K562 (cell line): ENCODE data around the gene ALDOB. TPM values are rescaled to one million over a fixed set of nuclear protein-coding genes. Genes with fewer than 3 reads are reported as not detected.
A peak's percentile ranks its signal among the peaks of the same experiment; 100 is the strongest.

Experiments
- ARID2 ChIP-seq: fragments of 450-650 bp; IDR thresholded peaks from 2 replicates; pipeline ENCODE4 v1.6.1; 2017; ENCODE audit warnings: antibody characterized with exemption, mild to moderate bottlenecking
- CEBPB ChIP-seq: fragments of 450-650 bp; IDR thresholded peaks from 2 replicates; pipeline ENCODE4 v1.6.1; 2016; ENCODE audit warnings: missing genetic modification characterization, missing compliant biosample characterization
- CHD7 ChIP-seq: fragments of 200-600 bp; sonication (generic); IDR thresholded peaks from one replicate; pipeline ENCODE4 v1.6.1; 2012; ENCODE audit warnings: mild to moderate bottlenecking, low read depth, low read length, inconsistent platforms
- KLF6 ChIP-seq: fragments of 250-450 bp; sonication (Bioruptor Pico); IDR thresholded peaks from 2 replicates; pipeline ENCODE4 v1.4.0; 2020; ENCODE audit warnings: mild to moderate bottlenecking, moderate library complexity, borderline replicate concordance
- MEIS2 ChIP-seq: fragments of 450-650 bp; IDR thresholded peaks from 2 replicates; pipeline ENCODE4 v1.6.1; 2014; ENCODE audit warnings: mild to moderate bottlenecking; ENCODE audit not compliant: partially characterized antibody
- NCOA4 ChIP-seq: fragments of 450-650 bp; IDR thresholded peaks from 2 replicates; pipeline ENCODE4 v1.6.1; 2018; ENCODE audit warnings: mild to moderate bottlenecking; ENCODE audit not compliant: partially characterized antibody
- PPARD ChIP-seq: fragments of 250-450 bp; sonication (Bioruptor Pico); IDR thresholded peaks from 2 replicates; pipeline ENCODE4 v1.8.0; 2022; ENCODE audit warnings: inconsistent platforms, mild to moderate bottlenecking, moderate library complexity
- SOX6 ChIP-seq: fragments of 450-650 bp; IDR thresholded peaks from 2 replicates; pipeline ENCODE4 v1.6.1; 2014; ENCODE audit warnings: mild to moderate bottlenecking
- SRSF7 ChIP-seq: fragments of 200-400 bp; formaldehyde crosslinking; optimal IDR thresholded peaks from 2 replicates; pipeline ENCODE3; 2017; ENCODE audit warnings: mild to moderate bottlenecking, low read depth, low read length
- ZBTB11 ChIP-seq, 3 experiments: fragments of 200-800 bp in 1 of 3; fragments of 250-450 bp in 1 of 3; fragments of 450-650 bp in 1 of 3; sonication (Bioruptor Pico) in 1 of 3; sonication (Bioruptor generic) in 1 of 3; formaldehyde crosslinking in 1 of 3; IDR thresholded peaks; 2 replicates each; pipeline versions ENCODE4 v1.6.1 to v1.8.0; 2016 to 2022; ENCODE audit warnings: mild to moderate bottlenecking in 2 of 3, missing genetic modification characterization in 2 of 3, missing compliant biosample characterization in 1 of 3, moderate library complexity in 1 of 3
- ZNF408 ChIP-seq: fragments of 250-450 bp; sonication (Bioruptor Pico); IDR thresholded peaks from 2 replicates; pipeline ENCODE4 v1.4.0; 2020; ENCODE audit warnings: low read depth, mild to moderate bottlenecking, moderate library complexity
- polyA plus RNA-seq, 8 experiments: library from polyadenylated mRNA; depleted of rRNA in 4 of 8; stranded (reverse) in 5 of 8; unstranded in 3 of 8; fragments of >200 nt; fragmentation: Nextera tagmentation in 2 of 8; fragmentation: Illumina TruSeq in 1 of 8; extraction: Ambion mirVana in 2 of 8; extraction: Trizol in 1 of 8; gene quantifications; 2 replicates each; pipeline versions ENCODE4 v1.2.1 to v1.2.3, GENCODE V29; 2011 to 2014; ENCODE audit warnings: inconsistent platforms in 1 of 8, missing spikeins in 1 of 8
- total RNA-seq, 7 experiments: library from RNA; depleted of rRNA in 6 of 7; stranded (reverse); fragments of >200 nt in 6 of 7; fragmentation: Illumina TruSeq in 2 of 7; extraction: Trizol in 2 of 7; gene quantifications; 2 replicates each; pipeline versions ENCODE4 v1.2.1 to v1.2.3, GENCODE V29; 2011 to 2021; ENCODE audit warnings: low replicate concordance in 1 of 7

ALDOB gene
- total and polyA plus RNA-seq, 9 of the 15 experiments (the other 6 are each of a cell fraction or from before 2014, with no cell fraction given) = 0.80 TPM; not detected in 8

GRCh38 chr9:101399643-101399970, 36.0 kb downstream of the ALDOB start (continued):
- no peak for TF ChIP-seq CHD7
- no peak for TF ChIP-seq ARID2
- TF ChIP-seq SRSF7 = no peak
- TF ChIP-seq CEBPB = peak; percentile 64
- TF ChIP-seq PPARD (CRISPR knock-in tag) = no peak
- TF ChIP-seq SOX6 = no peak
- no peak for TF ChIP-seq ZNF408 (CRISPR knock-in tag)
- TF ChIP-seq KLF6 (CRISPR knock-in tag) = no peak
- TF ChIP-seq NCOA4 = no peak
- TF ChIP-seq ZBTB11 (CRISPR knock-in tag; IDR thresholded peaks at IDR 0.05) = no peak
- peak; percentile 10 for TF ChIP-seq MEIS2
